ENCODE results near the gene NDUFA8. TPM values are rescaled to one million over a fixed set of nuclear protein-coding genes. Genes with fewer than 3 reads are reported as not detected.

The NDUFA8 gene
- total RNA-seq, 1 experiment from 2014 or later = 70.7 TPM

- ChIA-PET POLR2A (no interaction called here), CTCF (no interaction called here)
- peaks cover 10% of the 10 kb centered on the region for H3K36me3 Mint-ChIP-seq
- no peak overlapping the region for H3K27ac Mint-ChIP-seq
- TF ChIP-seq NFYB (CRISPR knock-in tag; conservative IDR thresholded peaks at IDR 0.05; ENCODE audit: low read depth) (no peak), GTF2I (CRISPR knock-in tag; conservative IDR thresholded peaks at IDR 0.05) (peak; percentile 69; the same call in 1 of the 2 replicates)
- DNase-seq (ENCODE audit: low spot score) = no peak
- ATAC-seq = no peak
- no peak overlapping the region for H3K4me3 Mint-ChIP-seq
- peaks cover 7% of the 10 kb centered on the region for H3K4me1 Mint-ChIP-seq
- peaks cover 45% of the 10 kb centered on the region for H3K27me3 Mint-ChIP-seq (ENCODE audit: low read depth)
- peaks cover 27% of the 10 kb centered on the region for H3K9me3 Mint-ChIP-seq
These were observed 2.8 kb upstream of the NDUFA8 start for GRCh38 chr9:122162415-122162814.

GRCh38 chr9:122159925-122160246 is 307 bp upstream of the NDUFA8 start:
- Mint-ChIP-seq H3K27me3 (ENCODE audit: low read depth) (peaks cover 37% of the 10 kb centered on the region), H3K27ac (no peak overlapping the region), H3K4me1 (peaks cover 17% of the 10 kb centered on the region), H3K36me3 (peaks cover 10% of the 10 kb centered on the region), H3K4me3 (peak overlapping the region; percentile 96), H3K9me3 (peaks cover 18% of the 10 kb centered on the region)
- ATAC-seq = no peak
- no peak for DNase-seq (ENCODE audit: low spot score)
- ChIA-PET POLR2A (no interaction called here), CTCF (interaction anchor here (0.6 to 2.9 kb wide), 7 partner anchors 26 to 545 kb away, joined by 3 to 24 read pairs (median 6); no protein-coding TSS in a partner anchor)
- no peak for TF ChIP-seq SP1 (CRISPR knock-in tag; conservative IDR thresholded peaks at IDR 0.05)
- 0 out of 2 replicates have a peak, but pooled peaks have one; percentile 8 for TF ChIP-seq FOXK1 (CRISPR knock-in tag; IDR thresholded peaks at IDR 0.05)
- TF ChIP-seq CBFB (CRISPR knock-in tag; IDR thresholded peaks at IDR 0.05; ENCODE audit: low read depth) = no peak
- TF ChIP-seq ZNF317 (CRISPR knock-in tag; IDR thresholded peaks at IDR 0.05; ENCODE audit: borderline replicate concordance, low read depth) = no peak

DNA sequence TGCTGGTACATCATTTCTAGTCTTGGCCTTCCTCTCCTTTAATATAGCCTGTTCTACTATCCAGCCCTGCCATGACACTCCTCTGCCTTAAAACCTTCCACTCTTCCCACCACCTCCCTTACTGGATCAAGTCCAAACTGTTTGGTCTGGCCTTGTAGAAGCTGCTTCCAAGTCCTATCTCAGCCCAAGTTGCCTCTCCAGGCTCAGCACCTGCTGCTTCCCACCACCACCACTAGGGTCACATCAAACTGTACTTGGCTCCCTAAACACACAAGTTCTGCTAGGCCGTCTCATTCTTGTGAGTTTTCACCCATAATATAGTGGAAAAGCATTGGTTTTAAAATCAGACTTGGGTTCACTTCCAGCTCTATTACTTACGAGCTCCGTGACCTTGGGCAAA is 1.4 kb downstream of the NDUFA8 start:
- H3K27me3 Mint-ChIP-seq (ENCODE audit: low read depth) = peaks cover 21% of the 10 kb centered on the region

DNA sequence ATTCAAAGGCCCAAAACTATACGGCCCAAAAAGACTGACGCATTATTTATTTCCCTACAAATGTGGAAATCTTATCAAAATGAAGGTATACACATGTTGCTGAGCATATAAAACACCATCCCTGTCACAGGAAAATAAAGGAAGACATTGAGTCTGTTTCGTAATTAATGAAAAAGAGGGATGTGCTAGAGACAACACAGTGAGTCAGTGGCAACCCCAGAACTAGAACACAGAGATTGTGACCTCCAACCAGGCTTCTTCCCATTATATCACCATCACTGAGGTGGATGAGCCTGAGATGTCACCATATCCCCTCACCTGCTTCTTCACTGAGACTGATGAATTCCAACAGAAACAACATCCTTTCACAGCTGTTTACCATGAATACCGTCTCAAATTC is 3.8 kb downstream of the NDUFA8 start:
- TF ChIP-seq ATF3 (CRISPR knock-in tag; conservative IDR thresholded peaks at IDR 0.05) = no peak
- no peak for TF ChIP-seq FOXJ3 (CRISPR knock-in tag; IDR thresholded peaks at IDR 0.05; ENCODE audit: borderline replicate concordance)
- TF ChIP-seq SOX15 (CRISPR knock-in tag; IDR thresholded peaks at IDR 0.05) = no peak
- no peak for TF ChIP-seq TP53 (CRISPR knock-in tag; IDR thresholded peaks at IDR 0.05)
- TF ChIP-seq JUN (CRISPR knock-in tag; IDR thresholded peaks at IDR 0.05) = no peak
- TF ChIP-seq STAT6 (CRISPR knock-in tag; conservative IDR thresholded peaks at IDR 0.05; ENCODE audit: low read depth) = no peak
- TF ChIP-seq GRHL2 (CRISPR knock-in tag; IDR thresholded peaks at IDR 0.05; ENCODE audit: insufficient replicate concordance, severe bottlenecking) = no peak
- H3K27ac Mint-ChIP-seq = peak overlapping the region; percentile 40; the same call in 1 of the 2 replicates
- CTCF ChIA-PET = interaction anchor here (0.8 to 1.4 kb wide), 3 partner anchors 11 to 195 kb away, joined by 3 to 7 read pairs (median 4); no protein-coding TSS in a partner anchor
- H3K27me3 Mint-ChIP-seq (ENCODE audit: low read depth) = peaks cover 2% of the 10 kb centered on the region; the same call in 1 of the 2 replicates
- no peaks in the 10 kb centered on the region for H3K9me3 Mint-ChIP-seq
- H3K36me3 Mint-ChIP-seq = peaks cover 14% of the 10 kb centered on the region
- ATAC-seq = no peak
- POLR2A ChIA-PET = no interaction called here
- peaks cover 20% of the 10 kb centered on the region for H3K4me1 Mint-ChIP-seq
- no peak for DNase-seq (ENCODE audit: low spot score)
- H3K4me3 Mint-ChIP-seq = no peak overlapping the region

More for the DNA sequence above, 1.4 kb downstream of the NDUFA8 start:
- H3K9me3 Mint-ChIP-seq = peaks cover 14% of the 10 kb centered on the region
- H3K36me3 Mint-ChIP-seq = peaks cover 10% of the 10 kb centered on the region
- ChIA-PET CTCF (interaction anchor here (0.6 to 2.9 kb wide), 14 partner anchors 14 to 670 kb away, joined by 3 to 24 read pairs (median 4); partner anchors contain the start of gene PDCL), POLR2A (no interaction called here)
- peak; percentile 53 for DNase-seq (ENCODE audit: low spot score)
- peak overlapping the region; percentile 2 for H3K4me3 Mint-ChIP-seq
- 0 out of 2 replicates have a peak, but pooled peaks have one; percentile 35 for TF ChIP-seq CTCF (IDR thresholded peaks at IDR 0.05)
- TF ChIP-seq, protein P1, sequence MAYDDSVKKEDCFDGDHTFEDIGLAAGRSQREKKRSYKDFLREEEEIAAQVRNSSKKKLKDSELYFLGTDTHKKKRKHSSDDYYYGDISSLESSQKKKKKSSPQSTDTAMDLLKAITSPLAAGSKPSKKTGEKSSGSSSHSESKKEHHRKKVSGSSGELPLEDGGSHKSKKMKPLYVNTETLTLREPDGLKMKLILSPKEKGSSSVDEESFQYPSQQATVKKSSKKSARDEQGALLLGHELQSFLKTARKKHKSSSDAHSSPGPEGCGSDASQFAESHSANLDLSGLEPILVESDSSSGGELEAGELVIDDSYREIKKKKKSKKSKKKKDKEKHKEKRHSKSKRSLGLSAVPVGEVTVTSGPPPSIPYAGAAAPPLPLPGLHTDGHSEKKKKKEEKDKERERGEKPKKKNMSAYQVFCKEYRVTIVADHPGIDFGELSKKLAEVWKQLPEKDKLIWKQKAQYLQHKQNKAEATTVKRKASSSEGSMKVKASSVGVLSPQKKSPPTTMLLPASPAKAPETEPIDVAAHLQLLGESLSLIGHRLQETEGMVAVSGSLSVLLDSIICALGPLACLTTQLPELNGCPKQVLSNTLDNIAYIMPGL (CRISPR knock-in tag; IDR thresholded peaks at IDR 0.05) = no peak
- peak; percentile 57 for ATAC-seq
- H3K27ac Mint-ChIP-seq = no peak overlapping the region
- peaks cover 20% of the 10 kb centered on the region for H3K4me1 Mint-ChIP-seq

Measured in WTC11 (cell line).